ENCODE data around the gene NTRK3. TPM values are rescaled to one million over a fixed set of nuclear protein-coding genes. Genes with fewer than 3 reads are reported as not detected.

Gene NTRK3
- total RNA-seq, 1 experiment from 2014 or later: not detected

DNA sequence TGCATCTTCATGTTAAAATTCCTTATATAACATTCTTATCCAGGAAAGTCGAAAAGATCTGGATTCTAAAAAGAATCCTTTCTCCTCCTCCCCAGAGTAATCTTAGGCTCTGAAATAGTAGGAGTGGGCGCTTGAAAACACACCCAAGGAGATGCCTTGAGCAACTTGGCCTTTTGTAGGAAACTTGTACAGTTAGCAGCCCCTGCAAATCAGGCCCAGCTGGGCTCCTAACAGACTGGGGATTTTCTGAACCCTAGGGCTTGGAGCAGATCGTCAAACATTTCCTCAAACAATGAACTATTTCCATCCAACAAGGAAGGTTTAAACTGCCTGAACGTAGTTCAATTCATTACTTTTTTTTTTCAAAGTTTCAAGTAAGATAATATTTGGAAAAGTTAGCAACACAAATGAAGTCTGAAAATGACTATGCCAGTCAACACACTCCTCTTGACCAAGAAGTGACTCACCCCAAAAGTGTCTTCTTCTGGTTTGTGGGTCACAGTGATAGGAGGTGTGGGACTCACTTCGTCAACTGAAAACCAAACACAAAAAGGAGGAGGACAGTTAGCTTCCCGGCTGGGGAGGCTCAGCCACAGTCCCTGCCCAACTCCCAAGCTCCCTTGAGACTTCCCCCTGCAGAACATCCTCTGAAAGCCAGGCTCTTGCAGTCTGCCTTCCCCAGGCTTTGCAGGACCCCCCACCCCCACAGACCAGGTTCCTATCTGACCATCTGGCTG, 129.7 kb downstream of the NTRK3 start:
- no peaks in the 10 kb centered on the region for H3K4me1 Mint-ChIP-seq (ENCODE audit: insufficient read depth, unreplicated experiment)
- no peak overlapping the region for H3K4me3 Mint-ChIP-seq (ENCODE audit: unreplicated experiment)
- ChIA-PET POLR2A (no interaction called here), CTCF (interaction anchor here (0.7 kb wide), 1 partner anchor 343 kb away, joined by 3 read pairs; no protein-coding TSS in a partner anchor)
- intact Hi-C loops (cut with micrococcal nuclease): no loop called here
- TF ChIP-seq, protein P1, sequence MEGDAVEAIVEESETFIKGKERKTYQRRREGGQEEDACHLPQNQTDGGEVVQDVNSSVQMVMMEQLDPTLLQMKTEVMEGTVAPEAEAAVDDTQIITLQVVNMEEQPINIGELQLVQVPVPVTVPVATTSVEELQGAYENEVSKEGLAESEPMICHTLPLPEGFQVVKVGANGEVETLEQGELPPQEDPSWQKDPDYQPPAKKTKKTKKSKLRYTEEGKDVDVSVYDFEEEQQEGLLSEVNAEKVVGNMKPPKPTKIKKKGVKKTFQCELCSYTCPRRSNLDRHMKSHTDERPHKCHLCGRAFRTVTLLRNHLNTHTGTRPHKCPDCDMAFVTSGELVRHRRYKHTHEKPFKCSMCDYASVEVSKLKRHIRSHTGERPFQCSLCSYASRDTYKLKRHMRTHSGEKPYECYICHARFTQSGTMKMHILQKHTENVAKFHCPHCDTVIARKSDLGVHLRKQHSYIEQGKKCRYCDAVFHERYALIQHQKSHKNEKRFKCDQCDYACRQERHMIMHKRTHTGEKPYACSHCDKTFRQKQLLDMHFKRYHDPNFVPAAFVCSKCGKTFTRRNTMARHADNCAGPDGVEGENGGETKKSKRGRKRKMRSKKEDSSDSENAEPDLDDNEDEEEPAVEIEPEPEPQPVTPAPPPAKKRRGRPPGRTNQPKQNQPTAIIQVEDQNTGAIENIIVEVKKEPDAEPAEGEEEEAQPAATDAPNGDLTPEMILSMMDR (IDR thresholded peaks at IDR 0.05; ENCODE audit: unreplicated experiment): no peak
- no peaks in the 10 kb centered on the region for H3K36me3 Mint-ChIP-seq (ENCODE audit: insufficient read depth, unreplicated experiment)
- H3K27ac Mint-ChIP-seq (ENCODE audit: low read depth, unreplicated experiment): no peak overlapping the region
- no peak for DNase-seq (ENCODE audit: unreplicated experiment)
- H3K27me3 Mint-ChIP-seq (ENCODE audit: insufficient read depth, unreplicated experiment): no peaks in the 10 kb centered on the region
- peaks cover 43% of the 10 kb centered on the region for H3K9me3 Mint-ChIP-seq (ENCODE audit: unreplicated experiment)
- BruUV-seq (replicated peaks): no TSS peak

- DNase-seq (ENCODE audit: unreplicated experiment): no peak
- TF ChIP-seq, protein P1 (IDR thresholded peaks at IDR 0.05; ENCODE audit: unreplicated experiment): no peak
- POLR2A ChIA-PET: no interaction called here
- no peak overlapping the region for H3K4me3 Mint-ChIP-seq (ENCODE audit: unreplicated experiment)
- BruUV-seq (replicated peaks): no TSS peak
- intact Hi-C loops (cut with micrococcal nuclease): no loop called here
- CTCF ChIA-PET: no interaction called here
- H3K36me3 Mint-ChIP-seq (ENCODE audit: insufficient read depth, unreplicated experiment): no peaks in the 10 kb centered on the region
- peaks cover 36% of the 10 kb centered on the region for H3K9me3 Mint-ChIP-seq (ENCODE audit: unreplicated experiment)
- H3K27me3 Mint-ChIP-seq (ENCODE audit: insufficient read depth, unreplicated experiment): no peaks in the 10 kb centered on the region
- no peak overlapping the region for H3K27ac Mint-ChIP-seq (ENCODE audit: low read depth, unreplicated experiment)
- no peaks in the 10 kb centered on the region for H3K4me1 Mint-ChIP-seq (ENCODE audit: insufficient read depth, unreplicated experiment)
These were observed 131.0 kb downstream of the NTRK3 start for GRCh38 chr15:88125576-88125975.

DNA sequence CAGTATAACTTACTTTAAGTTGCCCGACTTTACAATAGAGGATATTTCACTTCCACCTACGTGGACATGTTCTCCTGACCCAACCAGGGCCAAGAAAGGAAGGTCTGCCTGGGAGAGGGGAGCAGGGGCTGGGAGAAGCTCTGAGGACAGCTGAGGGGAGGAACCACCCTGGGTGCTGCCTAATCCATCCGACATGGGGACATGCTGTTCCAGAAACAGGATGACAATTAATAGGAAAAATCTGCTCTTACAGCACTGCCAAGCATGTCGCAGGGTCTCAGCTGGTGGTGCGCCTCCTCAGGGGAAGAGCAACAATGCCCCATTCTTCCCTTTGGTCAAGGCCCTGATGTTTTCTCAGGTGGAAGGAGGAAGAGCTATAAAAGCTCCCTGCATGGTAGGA, 132.3 kb downstream of the NTRK3 start:
- intact Hi-C loops (cut with micrococcal nuclease): loop anchor here (5.0 kb wide), 1 partner anchor 497 kb away; no protein-coding TSS in a partner anchor
- Mint-ChIP-seq H3K9me3 (ENCODE audit: unreplicated experiment) (peaks cover 37% of the 10 kb centered on the region), H3K27me3 (ENCODE audit: insufficient read depth, unreplicated experiment) (no peaks in the 10 kb centered on the region), H3K4me1 (ENCODE audit: insufficient read depth, unreplicated experiment) (no peaks in the 10 kb centered on the region), H3K36me3 (ENCODE audit: insufficient read depth, unreplicated experiment) (no peaks in the 10 kb centered on the region), H3K27ac (ENCODE audit: low read depth, unreplicated experiment) (no peak overlapping the region), H3K4me3 (ENCODE audit: unreplicated experiment) (no peak overlapping the region)
- ChIA-PET POLR2A (no interaction called here), CTCF (no interaction called here)
- TF ChIP-seq, protein P1 (IDR thresholded peaks at IDR 0.05; ENCODE audit: unreplicated experiment): no peak
- DNase-seq (ENCODE audit: unreplicated experiment): no peak
- no TSS peak for BruUV-seq (replicated peaks)

- TF ChIP-seq, protein P1 (IDR thresholded peaks at IDR 0.05; ENCODE audit: unreplicated experiment): no peak
- Mint-ChIP-seq H3K36me3 (ENCODE audit: insufficient read depth, unreplicated experiment) (no peaks in the 10 kb centered on the region), H3K27ac (ENCODE audit: low read depth, unreplicated experiment) (no peak overlapping the region), H3K9me3 (ENCODE audit: unreplicated experiment) (peaks cover 32% of the 10 kb centered on the region), H3K4me1 (ENCODE audit: insufficient read depth, unreplicated experiment) (no peaks in the 10 kb centered on the region), H3K27me3 (ENCODE audit: insufficient read depth, unreplicated experiment) (no peaks in the 10 kb centered on the region), H3K4me3 (ENCODE audit: unreplicated experiment) (no peak overlapping the region)
- ChIA-PET POLR2A (no interaction called here), CTCF (no interaction called here)
- DNase-seq (ENCODE audit: unreplicated experiment): no peak
- BruUV-seq (replicated peaks): no TSS peak
- intact Hi-C loops (cut with micrococcal nuclease): loop anchor here (5.0 kb wide), 1 partner anchor 495 kb away; no protein-coding TSS in a partner anchor
These were observed 134.5 kb downstream of the NTRK3 start for GRCh38 chr15:88121968-88122530.

Data from MCF 10A (cell line).